Astrocyte (in vitro differentiated cells and primary cell): ENCODE results near the gene BRSK1. TPM values are rescaled to one million over a fixed set of nuclear protein-coding genes. Genes with fewer than 3 reads are reported as not detected.

Experiments used
- DNase-seq: peaks from one replicate; pipeline ENCODE4 v3.0.0-alpha.2; 2010; ENCODE audit warnings: low read depth
- FAIRE-seq: peaks from 2 replicates; lab custom pipeline; 2011; peaks lifted over from hg19 to GRCh38; lab: Jason Lieb, UNC
- H2AFZ ChIP-seq: 2 replicates; pipeline ENCODE4 v1.6.0; 2012; ENCODE audit warnings: low read depth, low read length, inconsistent platforms
- H3K27ac ChIP-seq: 2 replicates; pipeline ENCODE4 v1.5.1; 2011; ENCODE audit warnings: low read depth, low read length, inconsistent platforms
- H3K27me3 ChIP-seq: 2 replicates; pipeline ENCODE4 v1.6.0; 2011; ENCODE audit warnings: low read length, inconsistent platforms; ENCODE audit not compliant: insufficient read depth
- H3K36me3 ChIP-seq: 2 replicates; pipeline ENCODE4 v1.5.1; 2011; ENCODE audit warnings: low read length, inconsistent platforms; ENCODE audit not compliant: insufficient read depth
- H3K4me1 ChIP-seq: 2 replicates; pipeline ENCODE4 v1.5.1; 2011; ENCODE audit warnings: low read length, inconsistent platforms; ENCODE audit not compliant: insufficient read depth
- H3K4me2 ChIP-seq: 2 replicates; pipeline ENCODE4 v1.6.0; 2012; ENCODE audit warnings: low read length, inconsistent platforms
- H3K4me3 ChIP-seq: 2 replicates; pipeline ENCODE4 v1.5.1; 2011; ENCODE audit warnings: low read depth, mild to moderate bottlenecking, low read length, inconsistent platforms; ENCODE audit not compliant: insufficient read depth
- H3K79me2 ChIP-seq: 2 replicates; pipeline ENCODE4 v1.6.0; 2012; ENCODE audit warnings: mild to moderate bottlenecking, low read length, inconsistent platforms; ENCODE audit not compliant: insufficient read depth
- H3K9ac ChIP-seq: 2 replicates; pipeline ENCODE4 v1.6.0; 2012; ENCODE audit warnings: mild to moderate bottlenecking, low read length, inconsistent platforms
- H3K9me3 ChIP-seq: 2 replicates; pipeline ENCODE4 v1.5.1; 2012; ENCODE audit warnings: low read depth, mild to moderate bottlenecking, low read length, inconsistent platforms; ENCODE audit not compliant: insufficient read depth
- H4K20me1 ChIP-seq: 2 replicates; pipeline ENCODE4 v1.6.0; 2012; ENCODE audit warnings: low read length, inconsistent platforms; ENCODE audit not compliant: insufficient read depth
- H3K27ac Mint-ChIP-seq: one replicate; pipeline ENCODE4 v1.8.0; 2021; ENCODE audit warnings: mild to moderate bottlenecking, mixed read lengths; ENCODE audit not compliant: unreplicated experiment
- H3K27me3 Mint-ChIP-seq: one replicate; pipeline ENCODE4 v1.8.0; 2021; ENCODE audit warnings: low read depth, mixed read lengths; ENCODE audit not compliant: unreplicated experiment
- H3K36me3 Mint-ChIP-seq: one replicate; pipeline ENCODE4 v1.8.0; 2021; ENCODE audit warnings: low read depth, mixed read lengths; ENCODE audit not compliant: unreplicated experiment
- H3K4me1 Mint-ChIP-seq: one replicate; pipeline ENCODE4 v1.8.0; 2021; ENCODE audit warnings: low read depth, mixed read lengths; ENCODE audit not compliant: unreplicated experiment
- H3K4me3 Mint-ChIP-seq: one replicate; pipeline ENCODE4 v1.8.0; 2021; ENCODE audit warnings: mild to moderate bottlenecking, moderate library complexity, mixed read lengths; ENCODE audit not compliant: unreplicated experiment
- H3K9me3 Mint-ChIP-seq: one replicate; pipeline ENCODE4 v1.8.0; 2021; ENCODE audit warnings: mild to moderate bottlenecking, mixed read lengths; ENCODE audit not compliant: unreplicated experiment
- EZH2 ChIP-seq: IDR thresholded peaks from 2 replicates; pipeline ENCODE4 v1.6.1; 2012; ENCODE audit warnings: mild to moderate bottlenecking, low read length, inconsistent platforms; ENCODE audit not compliant: insufficient read depth
- total RNA-seq: library from RNA; stranded (reverse); gene quantifications from 2 replicates; pipeline ENCODE4 v1.2.1, GENCODE V29; 2021
- TF ChIP-seq, protein P1 (sequence below): IDR thresholded peaks from 2 replicates; pipeline ENCODE4 v1.5.1; 2011; ENCODE audit warnings: low read depth, mild to moderate bottlenecking, inconsistent platforms, low read length, moderate library complexity; ENCODE audit not compliant: insufficient read depth

The BRSK1 gene
- total RNA-seq, 1 donor from 2014 or later = 18.8 TPM

DNA sequence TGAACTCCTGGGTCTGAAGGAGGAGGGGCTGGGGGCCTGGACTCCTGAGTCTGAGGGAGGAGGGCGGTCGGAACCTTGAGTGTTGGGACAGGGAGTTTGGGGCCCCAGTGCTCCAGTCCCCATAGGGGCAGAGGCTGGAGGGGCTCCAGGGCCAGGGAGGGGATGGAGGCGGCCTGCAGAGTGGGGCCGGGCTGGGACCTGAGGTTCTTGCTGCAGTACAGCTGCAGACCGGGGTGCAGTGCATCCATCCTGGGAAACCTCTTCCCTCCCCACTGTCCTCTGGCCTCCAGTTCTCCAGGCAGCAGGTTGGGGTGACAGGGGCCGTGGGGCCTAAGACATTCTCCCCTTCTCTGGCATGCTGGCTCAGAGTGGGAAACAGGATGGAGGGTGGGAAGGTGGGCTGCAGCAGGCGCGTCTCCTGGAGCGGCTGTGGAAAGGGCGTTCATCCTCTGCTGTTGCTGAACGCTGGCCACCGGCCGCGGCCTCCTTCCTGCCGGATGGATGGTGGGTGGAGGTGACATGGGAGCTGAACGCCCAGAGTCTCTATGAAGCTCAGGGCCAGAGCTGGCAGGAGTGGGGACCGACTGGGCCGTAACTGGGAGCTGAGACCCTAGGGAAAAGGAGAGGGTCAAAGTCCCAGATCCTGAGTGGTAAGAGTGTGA lies 1.6 kb downstream of the BRSK1 start:
- no peak for FAIRE-seq
- H3K9me3 Mint-ChIP-seq = no peaks in the 10 kb centered on the region
- H4K20me1 ChIP-seq = no peaks in the 10 kb centered on the region

DNA sequence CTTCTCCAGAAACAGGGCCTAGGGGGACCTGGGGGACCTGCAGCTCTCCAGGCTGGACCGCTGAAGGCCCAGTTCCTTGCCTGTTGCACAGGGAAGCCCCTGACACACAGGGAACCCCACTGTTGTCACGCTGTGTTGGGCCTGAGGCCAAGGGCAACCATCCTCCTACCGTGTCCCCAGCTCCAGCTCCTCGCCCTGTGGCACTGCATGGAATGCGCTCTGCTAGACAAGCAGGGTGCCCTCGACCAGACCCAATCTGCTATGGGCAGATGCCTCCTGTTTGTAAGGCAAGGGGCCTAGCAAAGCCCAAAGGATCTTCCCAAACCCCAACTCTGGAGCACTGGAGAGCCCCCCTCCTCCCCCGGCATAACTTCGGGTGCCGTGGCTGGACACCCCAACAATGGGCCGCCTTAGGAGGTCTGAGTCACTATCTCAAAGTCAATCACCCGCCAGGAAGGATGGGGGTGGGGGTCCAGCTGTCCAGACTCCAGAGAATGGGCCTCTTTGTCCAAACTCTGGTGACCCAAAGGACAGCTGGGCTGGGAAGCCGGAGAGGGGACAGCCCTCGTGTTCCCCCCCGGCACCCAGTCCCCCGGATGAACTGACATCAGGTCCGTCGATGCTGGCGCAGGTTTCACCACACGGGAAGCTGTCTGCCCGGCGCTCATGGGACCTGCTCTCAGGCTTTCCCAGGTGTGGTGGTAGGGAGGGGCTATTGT lies 3.7 kb downstream of the BRSK1 start:
- Mint-ChIP-seq H3K27ac (no peak overlapping the region), H3K27me3 (no peaks in the 10 kb centered on the region), H3K4me3 (no peak overlapping the region), H3K9me3 (no peaks in the 10 kb centered on the region), H3K36me3 (no peaks in the 10 kb centered on the region), H3K4me1 (no peaks in the 10 kb centered on the region)
- TF ChIP-seq, protein P1, sequence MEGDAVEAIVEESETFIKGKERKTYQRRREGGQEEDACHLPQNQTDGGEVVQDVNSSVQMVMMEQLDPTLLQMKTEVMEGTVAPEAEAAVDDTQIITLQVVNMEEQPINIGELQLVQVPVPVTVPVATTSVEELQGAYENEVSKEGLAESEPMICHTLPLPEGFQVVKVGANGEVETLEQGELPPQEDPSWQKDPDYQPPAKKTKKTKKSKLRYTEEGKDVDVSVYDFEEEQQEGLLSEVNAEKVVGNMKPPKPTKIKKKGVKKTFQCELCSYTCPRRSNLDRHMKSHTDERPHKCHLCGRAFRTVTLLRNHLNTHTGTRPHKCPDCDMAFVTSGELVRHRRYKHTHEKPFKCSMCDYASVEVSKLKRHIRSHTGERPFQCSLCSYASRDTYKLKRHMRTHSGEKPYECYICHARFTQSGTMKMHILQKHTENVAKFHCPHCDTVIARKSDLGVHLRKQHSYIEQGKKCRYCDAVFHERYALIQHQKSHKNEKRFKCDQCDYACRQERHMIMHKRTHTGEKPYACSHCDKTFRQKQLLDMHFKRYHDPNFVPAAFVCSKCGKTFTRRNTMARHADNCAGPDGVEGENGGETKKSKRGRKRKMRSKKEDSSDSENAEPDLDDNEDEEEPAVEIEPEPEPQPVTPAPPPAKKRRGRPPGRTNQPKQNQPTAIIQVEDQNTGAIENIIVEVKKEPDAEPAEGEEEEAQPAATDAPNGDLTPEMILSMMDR = no peak
- no peak for TF ChIP-seq EZH2
- H3K9me3 ChIP-seq = no peaks in the 10 kb centered on the region
- H3K9ac ChIP-seq = no peak overlapping the region
- H3K4me2 ChIP-seq = no peak overlapping the region
- no peak overlapping the region for H3K27ac ChIP-seq
- no peaks in the 10 kb centered on the region for H3K36me3 ChIP-seq
- H3K79me2 ChIP-seq = peaks cover 8% of the 10 kb centered on the region
- H3K4me3 ChIP-seq = no peak overlapping the region
- no peak for DNase-seq
- no peak overlapping the region for H2AFZ ChIP-seq
- H3K27me3 ChIP-seq = no peaks in the 10 kb centered on the region
- no peaks in the 10 kb centered on the region for H4K20me1 ChIP-seq
- peaks cover 11% of the 10 kb centered on the region for H3K4me1 ChIP-seq
- no peak for FAIRE-seq

More for the DNA sequence above, 1.6 kb downstream of the BRSK1 start:
- Mint-ChIP-seq H3K4me1 (no peaks in the 10 kb centered on the region), H3K27me3 (no peaks in the 10 kb centered on the region), H3K4me3 (peak overlapping the region; percentile 82), H3K36me3 (no peaks in the 10 kb centered on the region), H3K27ac (peak overlapping the region; percentile 47)
- Histone ChIP-seq H3K4me1 (peaks cover 11% of the 10 kb centered on the region), H3K4me2 (peak overlapping the region; percentile 82), H3K4me3 (peak overlapping the region; percentile 37), H3K27me3 (no peaks in the 10 kb centered on the region), H3K27ac (no peak overlapping the region), H3K9me3 (no peaks in the 10 kb centered on the region), H2AFZ (no peak overlapping the region), H3K36me3 (no peaks in the 10 kb centered on the region), H3K79me2 (peaks cover 8% of the 10 kb centered on the region), H3K9ac (peak overlapping the region; percentile 65)
- TF ChIP-seq, protein P1 = no peak
- TF ChIP-seq EZH2 = no peak
- DNase-seq = no peak
